H9 (cell line): ENCODE results near the gene ZPR1. TPM values are rescaled to one million over a fixed set of nuclear protein-coding genes. Genes with fewer than 3 reads are reported as not detected.

Source experiments
- DNase-seq: peaks from one replicate; pipeline ENCODE4 v3.0.0-alpha.2; 2017
- H2AFZ ChIP-seq: one replicate; pipeline ENCODE4 v1.6.1; 2013; ENCODE audit warnings: mild to moderate bottlenecking, low read length, control low read depth, moderate library complexity
- H2AK5ac ChIP-seq: 2 replicates; pipeline ENCODE4 v1.6.1; 2013; ENCODE audit warnings: low read length, control low read depth, mixed read lengths; ENCODE audit not compliant: insufficient read length
- H2BK120ac ChIP-seq: one replicate; pipeline ENCODE4 v1.6.1; 2013; ENCODE audit warnings: low read depth, mild to moderate bottlenecking, low read length, control low read depth, inconsistent platforms; ENCODE audit not compliant: poor library complexity, severe bottlenecking
- H2BK12ac ChIP-seq: 2 replicates; pipeline ENCODE4 v1.6.1; 2013; ENCODE audit warnings: low read length, control low read depth, mixed read lengths, low read depth; ENCODE audit not compliant: insufficient read length
- H2BK15ac ChIP-seq: 2 replicates; pipeline ENCODE4 v1.6.1; 2013; ENCODE audit warnings: low read depth, low read length, control low read depth
- H2BK20ac ChIP-seq: one replicate; pipeline ENCODE4 v1.6.1; 2013; ENCODE audit warnings: low read depth, mild to moderate bottlenecking, low read length, control low read depth, inconsistent platforms; ENCODE audit not compliant: poor library complexity, severe bottlenecking
- H2BK5ac ChIP-seq: 2 replicates; pipeline ENCODE4 v1.6.1; 2013; ENCODE audit warnings: low read length, control low read depth, mixed read lengths; ENCODE audit not compliant: insufficient read length
- H3K14ac ChIP-seq: 2 replicates; pipeline ENCODE4 v1.6.1; 2013; ENCODE audit warnings: low read length, control low read depth; ENCODE audit not compliant: insufficient read depth
- H3K18ac ChIP-seq: 2 replicates; pipeline ENCODE4 v1.6.1; 2013; ENCODE audit warnings: low read depth, mild to moderate bottlenecking, mixed read lengths, low read length, control low read depth; ENCODE audit not compliant: insufficient read length
- H3K23ac ChIP-seq: 2 replicates; pipeline ENCODE4 v1.6.1; 2013; ENCODE audit warnings: low read length, control low read depth, mixed read lengths, low read depth; ENCODE audit not compliant: insufficient read length
- H3K23me2 ChIP-seq: 2 replicates; pipeline ENCODE4 v1.6.1; 2013; ENCODE audit warnings: low read depth, mild to moderate bottlenecking, mixed read lengths, low read length, control low read depth; ENCODE audit not compliant: insufficient read length, poor library complexity, severe bottlenecking
- H3K27ac ChIP-seq: 2 replicates; pipeline ENCODE4 v1.5.1; 2013; ENCODE audit warnings: low read length, control low read depth, mixed read lengths, low read depth; ENCODE audit not compliant: insufficient read length
- H3K27me3 ChIP-seq: 2 replicates; pipeline ENCODE4 v1.6.1; 2013; ENCODE audit warnings: low read length, control low read depth, inconsistent platforms; ENCODE audit not compliant: insufficient read depth
- H3K4ac ChIP-seq: 2 replicates; pipeline ENCODE4 v1.6.1; 2013; ENCODE audit warnings: low read depth, mild to moderate bottlenecking, control low read depth, inconsistent platforms, low read length, moderate library complexity
- H3K4me1 ChIP-seq: 2 replicates; pipeline ENCODE4 v1.6.1; 2013; ENCODE audit warnings: low read length, control low read depth, inconsistent platforms; ENCODE audit not compliant: insufficient read depth
- H3K4me2 ChIP-seq: 2 replicates; pipeline ENCODE4 v1.6.1; 2013; ENCODE audit warnings: low read length, control low read depth, mixed read lengths; ENCODE audit not compliant: insufficient read length, insufficient read depth
- H3K56ac ChIP-seq: 2 replicates; pipeline ENCODE4 v1.6.1; 2013; ENCODE audit warnings: low read depth, mild to moderate bottlenecking, mixed read lengths, low read length, control low read depth; ENCODE audit not compliant: insufficient read length
- H3K79me1 ChIP-seq: 2 replicates; pipeline ENCODE4 v1.6.1; 2013; ENCODE audit warnings: low read depth, mild to moderate bottlenecking, moderate library complexity, low read length, control low read depth, inconsistent platforms; ENCODE audit not compliant: insufficient read depth, poor library complexity, severe bottlenecking
- H3K79me2 ChIP-seq: 2 replicates; pipeline ENCODE4 v1.6.1; 2013; ENCODE audit warnings: low read length, control low read depth, inconsistent platforms; ENCODE audit not compliant: insufficient read depth
- H3K9ac ChIP-seq: 2 replicates; pipeline ENCODE4 v1.6.1; 2013; ENCODE audit warnings: low read length, control low read depth, mixed read lengths; ENCODE audit not compliant: insufficient read length; ENCODE audit errors: extremely low read depth
- H3K9me3 ChIP-seq: one replicate; pipeline ENCODE4 v1.6.1; 2013; ENCODE audit warnings: low read depth, low read length, inconsistent platforms; ENCODE audit not compliant: control insufficient read depth
- H3T11ph ChIP-seq: one replicate; pipeline ENCODE4 v1.6.1; 2013; ENCODE audit warnings: mild to moderate bottlenecking, low read length, control low read depth, inconsistent platforms
- H4K20me1 ChIP-seq: one replicate; pipeline ENCODE4 v1.6.1; 2013; ENCODE audit not compliant: control insufficient read depth, insufficient read length, insufficient read depth
- H4K5ac ChIP-seq: 2 replicates; pipeline ENCODE4 v1.6.1; 2013; ENCODE audit warnings: low read depth, mild to moderate bottlenecking, mixed read lengths, low read length, control low read depth; ENCODE audit not compliant: insufficient read length
- H4K8ac ChIP-seq: replicated peaks from 2 replicates; pipeline ENCODE4 v1.6.1; 2013; ENCODE audit warnings: low read length, control low read depth, mixed read lengths, low read depth; ENCODE audit not compliant: insufficient read length
- H4K91ac ChIP-seq: 2 replicates; pipeline ENCODE4 v1.6.1; 2013; ENCODE audit warnings: low read depth, mild to moderate bottlenecking, moderate library complexity, mixed read lengths, low read length, control low read depth; ENCODE audit not compliant: insufficient read length
- H3K27ac Mint-ChIP-seq, 3 experiments: 2 replicates in 2 of 3; 3 replicates in 1 of 3; pipeline ENCODE4 v1.8.0; 2020 to 2021; ENCODE audit warnings: mixed read lengths in 3 of 3, mild to moderate bottlenecking in 1 of 3, moderate library complexity in 1 of 3
- H3K27me3 Mint-ChIP-seq: 2 replicates; pipeline ENCODE4 v1.8.0; 2021; ENCODE audit warnings: low read depth, mild to moderate bottlenecking, moderate library complexity, mixed read lengths
- H3K36me3 Mint-ChIP-seq, 3 experiments: 2 replicates in 2 of 3; 3 replicates in 1 of 3; pipeline ENCODE4 v1.8.0; 2020 to 2021; ENCODE audit warnings: low read depth in 3 of 3, mixed read lengths in 3 of 3; ENCODE audit not compliant: insufficient read depth in 1 of 3
- H3K4me1 Mint-ChIP-seq, 2 experiments: 2 replicates each; pipeline ENCODE4 v1.8.0; 2020; ENCODE audit warnings: mixed read lengths in 2 of 2
- H3K4me3 Mint-ChIP-seq, 2 experiments: 2 replicates in 1 of 2; 3 replicates in 1 of 2; pipeline ENCODE4 v1.8.0; 2020 to 2021; ENCODE audit warnings: mild to moderate bottlenecking in 2 of 2, mixed read lengths in 2 of 2, moderate library complexity in 1 of 2
- H3K9me3 Mint-ChIP-seq, 2 experiments: 2 replicates in 1 of 2; 3 replicates in 1 of 2; pipeline ENCODE4 v1.8.0; 2020; ENCODE audit warnings: mild to moderate bottlenecking in 2 of 2, mixed read lengths in 2 of 2, moderate library complexity in 1 of 2
- CTCF ChIP-seq: fragments of 200-600 bp; sonication (generic); conservative IDR thresholded peaks from 3 replicates; pipeline ENCODE4 v1.8.0; 2021; ENCODE audit warnings: antibody characterized with exemption, mild to moderate bottlenecking
- WGBS: extraction: QIAGEN DNeasy Blood & Tissue Kit; methylation state at CpG from one replicate; pipeline ENCODE4 v1.1.7; 2013; ENCODE audit warnings: missing lambda C conversion rate, low lambda C conversion rate, mixed read lengths; ENCODE audit not compliant: insufficient read length; ENCODE audit errors: extremely low coverage; 5-methylcytosine and 5-hydroxymethylcytosine counted together
- total RNA-seq: library from RNA; stranded (reverse); gene quantifications from 2 replicates; pipeline ENCODE4 v1.2.1, GENCODE V29; 2021

Gene ZPR1
- total RNA-seq, 1 experiment from 2014 or later, result 82.0 TPM

GRCh38 chr11:116821050-116821918 is 33.5 kb upstream of the ZPR1 start:
- Histone ChIP-seq H3K27ac (no peak overlapping the region), H2BK120ac (no peak overlapping the region), H3K27me3 (no peaks in the 10 kb centered on the region), H3K79me2 (no peaks in the 10 kb centered on the region), H3K23ac (no peak overlapping the region), H3K18ac (no peak overlapping the region), H4K91ac (no peak overlapping the region), H2BK5ac (no peak overlapping the region), H2BK15ac (no peak overlapping the region), H3K79me1 (no peaks in the 10 kb centered on the region), H4K20me1 (no peaks in the 10 kb centered on the region), H3K9ac (no peak overlapping the region), H4K8ac (no peak overlapping the region), H3K4ac (no peak overlapping the region), H3K23me2 (no peaks in the 10 kb centered on the region), H3K14ac (no peak overlapping the region; the same call in 1 of the 2 replicates), H2AK5ac (no peak overlapping the region), H3T11ph (no peak overlapping the region), H3K56ac (no peak overlapping the region), H2BK20ac (no peak overlapping the region), H2AFZ (no peak overlapping the region), H4K5ac (no peak overlapping the region), H3K4me2 (no peak overlapping the region), H2BK12ac (no peak overlapping the region), H3K9me3 (no peaks in the 10 kb centered on the region), H3K4me1 (no peaks in the 10 kb centered on the region; the same call in 1 of the 2 replicates)
- Mint-ChIP-seq H3K27me3 (peaks cover 10% of the 10 kb centered on the region), H3K9me3 (no peaks in the 10 kb centered on the region), H3K27ac (no peak overlapping the region), H3K36me3 (no peaks in the 10 kb centered on the region), H3K4me1 (peaks cover 5 to 6% of the 10 kb centered on the region in 2 experiments; a peak in 3 of 4 replicates), H3K4me3 (no peak overlapping the region)
- no peak for DNase-seq
- no peak for TF ChIP-seq CTCF
- no CpG with 5 or more reads among the region's 51 CpGs for WGBS
